Activated CD8-positive, alpha-beta memory T cell treated with anti-CD3 and anti-CD28 coated beads for 4 hours (primary cell): ENCODE results near the gene S1PR2.
"Not testable (repeated sequence)": the region's sequence is repeated elsewhere in the genome, so short reads cannot be mapped to it uniquely, and the experiment has no call there.

Experiments used
- DNase-seq, 2 donors: peaks; one replicate each; pipeline ENCODE4 v3.0.0-alpha.2; 2020; ENCODE audit warnings: low read depth in 2 of 2

The S1PR2 gene

GRCh38 chr19:10254244-10254643 lies 23.1 kb upstream of the S1PR2 start:
- no peak for DNase-seq

- DNase-seq: no peak
Measured at GRCh38 chr19:10252707-10253106, 21.6 kb upstream of the S1PR2 start.

- DNase-seq: peak; percentile 89 to 94
Measured at GRCh38 chr19:10251792-10252694, 20.9 kb upstream of the S1PR2 start, which contains the start of gene MRPL4. Gene MRPL4, plus strand, starts transcription at chr19:10252214. Its CDS starts 40 bp downstream, at chr19:10252254.

- no peak for DNase-seq
Measured at GRCh38 chr19:10246511-10246910, 15.4 kb upstream of the S1PR2 start.

- no peak for DNase-seq
Measured at GRCh38 chr19:10245189-10245939, 14.2 kb upstream of the S1PR2 start.

- no peak for DNase-seq
Measured at GRCh38 chr19:10243606-10244005, 12.5 kb upstream of the S1PR2 start.

- DNase-seq: not testable (repeated sequence)
Measured at GRCh38 chr19:10241826-10242449, 10.8 kb upstream of the S1PR2 start.

- no peak for DNase-seq
Measured at GRCh38 chr19:10238172-10238783, 7.1 kb upstream of the S1PR2 start.

- DNase-seq: no peak
Measured at GRCh38 chr19:10237702-10238101, 6.6 kb upstream of the S1PR2 start.

GRCh38 chr19:10235409-10235808 lies 4.3 kb upstream of the S1PR2 start:
- DNase-seq: not testable (repeated sequence)

GRCh38 chr19:10235003-10235402 lies 3.9 kb upstream of the S1PR2 start:
- DNase-seq: no peak

- no peak for DNase-seq
Measured at GRCh38 chr19:10233946-10234345, 2.8 kb upstream of the S1PR2 start.

GRCh38 chr19:10231612-10232228 lies 589 bp upstream of the S1PR2 start:
- no peak for DNase-seq

- DNase-seq: peak; percentile 52 to 70
Measured at GRCh38 chr19:10230173-10230860, 814 bp downstream of the S1PR2 start.

GRCh38 chr19:10228920-10229319 lies 2.2 kb downstream of the S1PR2 start:
- DNase-seq: no peak

GRCh38 chr19:10228393-10228792 lies 2.7 kb downstream of the S1PR2 start:
- DNase-seq: no peak

GRCh38 chr19:10227026-10227971 lies 3.8 kb downstream of the S1PR2 start:
- no peak for DNase-seq

- DNase-seq: no peak
Measured at GRCh38 chr19:10226376-10227025, 4.6 kb downstream of the S1PR2 start.

- no peak for DNase-seq
Measured at GRCh38 chr19:10226021-10226375, 5.1 kb downstream of the S1PR2 start.
